Astrocyte (in vitro differentiated cells and primary cell): ENCODE results near the gene AFF3. TPM values are rescaled to one million over a fixed set of nuclear protein-coding genes. Genes with fewer than 3 reads are reported as not detected.
A peak's percentile ranks its signal among the peaks of the same experiment; 100 is the strongest.

Experiments used
- DNase-seq: peaks from one replicate; pipeline ENCODE4 v3.0.0-alpha.2; 2010; ENCODE audit warnings: low read depth
- FAIRE-seq: peaks from 2 replicates; lab custom pipeline; 2011; peaks lifted over from hg19 to GRCh38; lab: Jason Lieb, UNC
- H2AFZ ChIP-seq: 2 replicates; pipeline ENCODE4 v1.6.0; 2012; ENCODE audit warnings: low read depth, low read length, inconsistent platforms
- H3K27ac ChIP-seq: 2 replicates; pipeline ENCODE4 v1.5.1; 2011; ENCODE audit warnings: low read depth, low read length, inconsistent platforms
- H3K27me3 ChIP-seq: 2 replicates; pipeline ENCODE4 v1.6.0; 2011; ENCODE audit warnings: low read length, inconsistent platforms; ENCODE audit not compliant: insufficient read depth
- H3K36me3 ChIP-seq: 2 replicates; pipeline ENCODE4 v1.5.1; 2011; ENCODE audit warnings: low read length, inconsistent platforms; ENCODE audit not compliant: insufficient read depth
- H3K4me1 ChIP-seq: 2 replicates; pipeline ENCODE4 v1.5.1; 2011; ENCODE audit warnings: low read length, inconsistent platforms; ENCODE audit not compliant: insufficient read depth
- H3K4me2 ChIP-seq: 2 replicates; pipeline ENCODE4 v1.6.0; 2012; ENCODE audit warnings: low read length, inconsistent platforms
- H3K4me3 ChIP-seq: 2 replicates; pipeline ENCODE4 v1.5.1; 2011; ENCODE audit warnings: low read depth, mild to moderate bottlenecking, low read length, inconsistent platforms; ENCODE audit not compliant: insufficient read depth
- H3K79me2 ChIP-seq: 2 replicates; pipeline ENCODE4 v1.6.0; 2012; ENCODE audit warnings: mild to moderate bottlenecking, low read length, inconsistent platforms; ENCODE audit not compliant: insufficient read depth
- H3K9ac ChIP-seq: 2 replicates; pipeline ENCODE4 v1.6.0; 2012; ENCODE audit warnings: mild to moderate bottlenecking, low read length, inconsistent platforms
- H3K9me3 ChIP-seq: 2 replicates; pipeline ENCODE4 v1.5.1; 2012; ENCODE audit warnings: low read depth, mild to moderate bottlenecking, low read length, inconsistent platforms; ENCODE audit not compliant: insufficient read depth
- H4K20me1 ChIP-seq: 2 replicates; pipeline ENCODE4 v1.6.0; 2012; ENCODE audit warnings: low read length, inconsistent platforms; ENCODE audit not compliant: insufficient read depth
- H3K27ac Mint-ChIP-seq: one replicate; pipeline ENCODE4 v1.8.0; 2021; ENCODE audit warnings: mild to moderate bottlenecking, mixed read lengths; ENCODE audit not compliant: unreplicated experiment
- H3K27me3 Mint-ChIP-seq: one replicate; pipeline ENCODE4 v1.8.0; 2021; ENCODE audit warnings: low read depth, mixed read lengths; ENCODE audit not compliant: unreplicated experiment
- H3K36me3 Mint-ChIP-seq: one replicate; pipeline ENCODE4 v1.8.0; 2021; ENCODE audit warnings: low read depth, mixed read lengths; ENCODE audit not compliant: unreplicated experiment
- H3K4me1 Mint-ChIP-seq: one replicate; pipeline ENCODE4 v1.8.0; 2021; ENCODE audit warnings: low read depth, mixed read lengths; ENCODE audit not compliant: unreplicated experiment
- H3K4me3 Mint-ChIP-seq: one replicate; pipeline ENCODE4 v1.8.0; 2021; ENCODE audit warnings: mild to moderate bottlenecking, moderate library complexity, mixed read lengths; ENCODE audit not compliant: unreplicated experiment
- H3K9me3 Mint-ChIP-seq: one replicate; pipeline ENCODE4 v1.8.0; 2021; ENCODE audit warnings: mild to moderate bottlenecking, mixed read lengths; ENCODE audit not compliant: unreplicated experiment
- CTCF ChIP-seq: IDR thresholded peaks from 2 replicates; pipeline ENCODE4 v1.5.1; 2011; ENCODE audit warnings: low read depth, mild to moderate bottlenecking, inconsistent platforms, low read length, moderate library complexity; ENCODE audit not compliant: insufficient read depth
- EZH2 ChIP-seq: IDR thresholded peaks from 2 replicates; pipeline ENCODE4 v1.6.1; 2012; ENCODE audit warnings: mild to moderate bottlenecking, low read length, inconsistent platforms; ENCODE audit not compliant: insufficient read depth
- total RNA-seq: library from RNA; stranded (reverse); gene quantifications from 2 replicates; pipeline ENCODE4 v1.2.1, GENCODE V29; 2021

Gene AFF3
- total RNA-seq, 1 donor from 2014 or later: 14.7 TPM

GRCh38 chr2:100031604-100032003 is 110.8 kb downstream of the AFF3 start:
- H3K4me2 ChIP-seq: no peak overlapping the region
- no peak overlapping the region for H3K4me3 ChIP-seq
- Mint-ChIP-seq H3K36me3 (no peaks in the 10 kb centered on the region), H3K4me1 (peaks cover 2% of the 10 kb centered on the region), H3K27me3 (no peaks in the 10 kb centered on the region), H3K4me3 (no peak overlapping the region), H3K9me3 (peaks cover 2% of the 10 kb centered on the region), H3K27ac (no peak overlapping the region)
- H3K79me2 ChIP-seq: peaks cover 6% of the 10 kb centered on the region
- H3K36me3 ChIP-seq: no peaks in the 10 kb centered on the region
- H3K9me3 ChIP-seq: no peaks in the 10 kb centered on the region
- TF ChIP-seq EZH2 (no peak), CTCF (no peak)
- H3K27me3 ChIP-seq: no peaks in the 10 kb centered on the region
- no peak for FAIRE-seq
- H3K27ac ChIP-seq: no peak overlapping the region
- H3K4me1 ChIP-seq: no peaks in the 10 kb centered on the region
- no peak for DNase-seq
- no peak overlapping the region for H2AFZ ChIP-seq
- H3K9ac ChIP-seq: no peak overlapping the region
- H4K20me1 ChIP-seq: no peaks in the 10 kb centered on the region

GRCh38 chr2:100029460-100029859 is 112.9 kb downstream of the AFF3 start:
- H3K27ac Mint-ChIP-seq: no peak overlapping the region
- no peak overlapping the region for H3K9ac ChIP-seq
- no peaks in the 10 kb centered on the region for H3K27me3 Mint-ChIP-seq
- no peak overlapping the region for H3K4me3 ChIP-seq
- FAIRE-seq: no peak
- H3K79me2 ChIP-seq: no peaks in the 10 kb centered on the region
- peaks cover 6% of the 10 kb centered on the region for H3K36me3 Mint-ChIP-seq
- H3K4me3 Mint-ChIP-seq: no peak overlapping the region
- H3K4me1 ChIP-seq: no peaks in the 10 kb centered on the region
- peaks cover 2% of the 10 kb centered on the region for H3K4me1 Mint-ChIP-seq
- H4K20me1 ChIP-seq: no peaks in the 10 kb centered on the region
- H2AFZ ChIP-seq: no peak overlapping the region
- H3K36me3 ChIP-seq: no peaks in the 10 kb centered on the region
- no peaks in the 10 kb centered on the region for H3K9me3 ChIP-seq
- no peak for DNase-seq
- no peak overlapping the region for H3K27ac ChIP-seq
- no peak overlapping the region for H3K4me2 ChIP-seq
- H3K27me3 ChIP-seq: no peaks in the 10 kb centered on the region
- TF ChIP-seq EZH2: no peak
- TF ChIP-seq CTCF: peak; percentile 26
- H3K9me3 Mint-ChIP-seq: peaks cover 4% of the 10 kb centered on the region

DNA sequence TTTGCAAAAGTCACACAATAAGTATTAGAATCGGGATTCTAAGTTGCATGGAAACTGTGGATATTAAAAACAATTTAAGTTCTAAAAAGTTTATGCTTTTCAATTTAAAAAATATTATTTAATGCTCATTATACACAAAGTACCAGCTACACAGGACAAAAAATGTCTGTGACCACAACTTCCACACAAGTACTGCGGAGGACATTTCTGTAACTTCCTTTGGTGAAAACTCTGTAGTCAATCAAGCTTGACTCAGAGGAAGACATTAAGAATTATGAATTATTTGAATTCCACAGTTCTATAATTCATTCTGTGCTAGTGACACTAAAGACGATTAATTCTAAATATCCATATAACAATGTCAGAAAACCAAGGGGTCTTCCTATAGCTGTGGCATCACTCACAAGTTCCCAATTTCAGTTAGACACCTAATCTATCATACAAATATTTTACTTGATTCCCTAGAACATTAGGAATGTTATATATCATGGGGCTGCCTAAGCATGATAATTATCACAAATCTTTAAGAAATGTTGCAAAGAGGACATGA is 120.5 kb downstream of the AFF3 start:
- Mint-ChIP-seq H3K36me3 (peaks cover 10% of the 10 kb centered on the region), H3K4me3 (no peak overlapping the region), H3K27me3 (no peaks in the 10 kb centered on the region), H3K4me1 (peaks cover 14% of the 10 kb centered on the region), H3K9me3 (peaks cover 10% of the 10 kb centered on the region), H3K27ac (no peak overlapping the region)
- Histone ChIP-seq H3K27me3 (no peaks in the 10 kb centered on the region), H3K9ac (no peak overlapping the region), H3K4me2 (no peak overlapping the region), H2AFZ (no peak overlapping the region), H3K36me3 (no peaks in the 10 kb centered on the region), H3K27ac (no peak overlapping the region), H3K79me2 (no peaks in the 10 kb centered on the region), H4K20me1 (no peaks in the 10 kb centered on the region), H3K4me1 (peaks cover 10% of the 10 kb centered on the region), H3K4me3 (no peak overlapping the region), H3K9me3 (no peaks in the 10 kb centered on the region)
- DNase-seq: no peak
- no peak for FAIRE-seq
- TF ChIP-seq EZH2 (no peak), CTCF (no peak)
